Naive thymus-derived CD8-positive, alpha-beta T cell (primary cell): ENCODE measurements around the gene EMILIN2. TPM values are rescaled to one million over a fixed set of nuclear protein-coding genes. Genes with fewer than 3 reads are reported as not detected.

ENCODE experiments used
- ATAC-seq, 2 donors: fragments of 150-1000 bp; cut with Tn5 transposase in 1 of 2; sonication (Bioruptor Pico), chemical (Tn5 transposase) in 1 of 2; 1 replicate in 1 of 2; 2 replicates in 1 of 2; pipeline ENCODE4 v1.10.0; 2021; ENCODE audit warnings: mild to moderate bottlenecking in 2 of 2, moderate library complexity in 2 of 2
- POLR2A ChIA-PET: fragments of 350-600 bp; sonication (Branson Sonifier 250); formaldehyde crosslinking; loops from one replicate; lab custom pipeline; 2021; ENCODE audit warnings: antibody characterized with exemption; lab: Charles Lee
- DNase-seq, 10 donors: peaks; one replicate each; pipeline versions ENCODE4 v3.0.0 to v3.0.0-alpha.2; 2020 to 2022
- H3K27ac Mint-ChIP-seq, 10 donors: one replicate each; pipeline ENCODE4 v1.8.0; 2020 to 2022; ENCODE audit warnings: mild to moderate bottlenecking in 10 of 10, mixed read lengths in 10 of 10, moderate library complexity in 4 of 10, inconsistent platforms in 1 of 10
- H3K27me3 Mint-ChIP-seq, 5 donors: one replicate each; pipeline ENCODE4 v1.8.0; 2021 to 2022; ENCODE audit warnings: mixed read lengths in 5 of 5
- H3K36me3 Mint-ChIP-seq, 3 donors: one replicate each; pipeline ENCODE4 v1.8.0; 2020 to 2022; ENCODE audit warnings: mixed read lengths in 3 of 3, mild to moderate bottlenecking in 2 of 3, inconsistent platforms in 1 of 3
- H3K4me1 Mint-ChIP-seq, 4 donors: one replicate each; pipeline ENCODE4 v1.8.0; 2021 to 2022; ENCODE audit warnings: mixed read lengths in 4 of 4
- H3K4me3 Mint-ChIP-seq, 10 donors: one replicate each; pipeline ENCODE4 v1.8.0; 2020 to 2022; ENCODE audit warnings: mild to moderate bottlenecking in 10 of 10, mixed read lengths in 10 of 10, moderate library complexity in 6 of 10, inconsistent platforms in 1 of 10
- H3K9me3 Mint-ChIP-seq, 9 donors: one replicate each; pipeline ENCODE4 v1.8.0; 2020 to 2022; ENCODE audit warnings: mixed read lengths in 9 of 9, mild to moderate bottlenecking in 3 of 9, inconsistent platforms in 1 of 9, moderate library complexity in 1 of 9
- polyA plus RNA-seq, 3 donors: library from polyadenylated mRNA; unstranded; fragments of 300-500 nt; fragmentation: Illumina TruSeq; gene quantifications; one replicate each; pipeline ENCODE4 v1.2.3, GENCODE V29; 2021
- total RNA-seq, 8 experiments: library from RNA in 2 of 8; stranded (reverse) in 2 of 8; gene quantifications; one replicate each; pipeline ENCODE4 v1.2.3 and lab custom pipeline; 2021 to 2026

Gene EMILIN2
- total and polyA plus RNA-seq, 5 experiments from 2014 or later: 1.1 to 5.1 (median 2.5) TPM

- DNase-seq (no peak), ATAC-seq (no peak)
- H3K4me3 Mint-ChIP-seq: peak overlapping the region in 1 of 10 donors; percentile 20
- POLR2A ChIA-PET: no interaction called here
- no peaks in the 10 kb centered on the region for H3K36me3 Mint-ChIP-seq
- H3K27ac Mint-ChIP-seq: peak overlapping the region in 3 of 10 donors; percentile 21 to 43 (median 35)
- H3K27me3 Mint-ChIP-seq: no peaks in the 10 kb centered on the region
- peaks cover 28 to 39% (median 34%) of the 10 kb centered on the region in 4 donors for H3K4me1 Mint-ChIP-seq
- peaks cover 0 to 10% (median 0%) of the 10 kb centered on the region in 9 donors for H3K9me3 Mint-ChIP-seq
Observed at GRCh38 chr18:2894841-2895370, 48.1 kb downstream of the EMILIN2 start.

DNA sequence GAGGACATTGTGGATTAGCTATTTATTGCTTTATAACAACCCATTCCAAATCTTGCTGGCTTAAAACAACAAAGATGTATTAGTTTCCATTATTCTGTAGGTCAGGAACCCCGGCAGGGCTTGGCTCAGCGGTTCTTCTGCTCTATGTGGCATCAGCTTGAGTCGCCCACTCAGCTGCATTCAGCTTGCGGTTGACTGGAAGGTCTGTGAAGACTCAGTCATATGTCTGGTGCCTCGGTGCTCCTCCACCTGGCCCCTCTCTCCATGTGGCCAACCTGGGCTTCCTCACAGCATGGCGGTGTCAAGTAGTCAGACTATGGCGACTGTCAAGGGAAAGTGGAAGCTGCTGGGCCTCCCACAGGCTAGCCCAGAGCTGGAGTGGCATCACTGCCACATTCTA lies 48.6 kb downstream of the EMILIN2 start:
- peaks cover 0 to 9% (median 0%) of the 10 kb centered on the region in 9 donors for H3K9me3 Mint-ChIP-seq
- peaks cover 24 to 34% (median 29%) of the 10 kb centered on the region in 4 donors for H3K4me1 Mint-ChIP-seq
- no peak overlapping the region for H3K4me3 Mint-ChIP-seq
- peak in 1 of 10 donors; percentile 16 for DNase-seq
- POLR2A ChIA-PET: no interaction called here
- no peaks in the 10 kb centered on the region for H3K36me3 Mint-ChIP-seq
- H3K27me3 Mint-ChIP-seq: no peaks in the 10 kb centered on the region
- peak overlapping the region in 1 of 10 donors; percentile 8 for H3K27ac Mint-ChIP-seq
- no peak for ATAC-seq

- POLR2A ChIA-PET: no interaction called here
- Mint-ChIP-seq H3K4me1 (peaks cover 12 to 18% (median 13%) of the 10 kb centered on the region in 4 donors), H3K27me3 (no peaks in the 10 kb centered on the region), H3K36me3 (no peaks in the 10 kb centered on the region), H3K9me3 (no peaks in the 10 kb centered on the region), H3K27ac (no peak overlapping the region), H3K4me3 (no peak overlapping the region)
- ATAC-seq (no peak), DNase-seq (peak in 1 of 10 donors; percentile 13)
Observed at GRCh38 chr18:2896990-2897389, 50.2 kb downstream of the EMILIN2 start.

GRCh38 chr18:2897448-2898185 lies 50.8 kb downstream of the EMILIN2 start:
- H3K27me3 Mint-ChIP-seq: no peaks in the 10 kb centered on the region
- no peaks in the 10 kb centered on the region for H3K36me3 Mint-ChIP-seq
- H3K27ac Mint-ChIP-seq: peak overlapping the region in 1 of 10 donors; percentile 48
- peaks cover 9 to 13% (median 10%) of the 10 kb centered on the region in 4 donors for H3K4me1 Mint-ChIP-seq
- DNase-seq (peak in 1 of 10 donors; percentile 3), ATAC-seq (no peak)
- POLR2A ChIA-PET: no interaction called here
- no peaks in the 10 kb centered on the region for H3K9me3 Mint-ChIP-seq
- H3K4me3 Mint-ChIP-seq: no peak overlapping the region

DNA sequence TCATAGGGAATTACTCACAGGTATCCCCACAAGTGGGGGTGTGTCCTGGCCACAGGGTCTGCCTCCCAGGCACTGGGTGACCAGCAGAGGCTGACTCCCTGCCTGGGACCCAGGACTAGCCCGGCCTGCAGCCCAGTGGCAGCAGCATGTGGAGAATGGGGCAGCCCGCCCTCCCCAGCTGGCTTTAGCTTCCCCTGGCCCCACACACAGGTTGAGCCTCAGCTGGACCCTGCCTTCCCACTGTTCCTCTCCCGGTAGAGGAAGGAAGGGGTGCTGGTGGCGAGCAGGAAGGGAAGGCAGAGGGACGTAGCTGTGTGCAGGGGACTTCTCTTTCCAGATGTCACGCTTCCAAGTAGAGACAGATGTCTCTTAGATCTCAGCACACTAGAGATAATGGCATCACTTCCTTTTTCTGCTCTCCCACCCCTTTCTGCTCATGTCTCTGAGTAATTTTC lies 51.4 kb downstream of the EMILIN2 start:
- peaks cover 5 to 9% (median 8%) of the 10 kb centered on the region in 4 donors for H3K4me1 Mint-ChIP-seq
- no peak overlapping the region for H3K4me3 Mint-ChIP-seq
- H3K27ac Mint-ChIP-seq: peak overlapping the region in 2 of 10 donors; percentile 8 to 38
- POLR2A ChIA-PET: no interaction called here
- ATAC-seq (no peak), DNase-seq (peak in 1 of 10 donors; percentile 28)
- H3K27me3 Mint-ChIP-seq: no peaks in the 10 kb centered on the region
- H3K36me3 Mint-ChIP-seq: no peaks in the 10 kb centered on the region
- H3K9me3 Mint-ChIP-seq: no peaks in the 10 kb centered on the region

- Mint-ChIP-seq H3K36me3 (no peaks in the 10 kb centered on the region), H3K4me3 (no peak overlapping the region), H3K27ac (peak overlapping the region in 2 of 10 donors; percentile 19 to 41), H3K27me3 (no peaks in the 10 kb centered on the region), H3K9me3 (no peaks in the 10 kb centered on the region), H3K4me1 (peaks cover 0 to 5% (median 2%) of the 10 kb centered on the region in 4 donors)
- ATAC-seq (no peak), DNase-seq (no peak)
- POLR2A ChIA-PET: no interaction called here
Observed at GRCh38 chr18:2900684-2901422, 54.0 kb downstream of the EMILIN2 start.

DNA sequence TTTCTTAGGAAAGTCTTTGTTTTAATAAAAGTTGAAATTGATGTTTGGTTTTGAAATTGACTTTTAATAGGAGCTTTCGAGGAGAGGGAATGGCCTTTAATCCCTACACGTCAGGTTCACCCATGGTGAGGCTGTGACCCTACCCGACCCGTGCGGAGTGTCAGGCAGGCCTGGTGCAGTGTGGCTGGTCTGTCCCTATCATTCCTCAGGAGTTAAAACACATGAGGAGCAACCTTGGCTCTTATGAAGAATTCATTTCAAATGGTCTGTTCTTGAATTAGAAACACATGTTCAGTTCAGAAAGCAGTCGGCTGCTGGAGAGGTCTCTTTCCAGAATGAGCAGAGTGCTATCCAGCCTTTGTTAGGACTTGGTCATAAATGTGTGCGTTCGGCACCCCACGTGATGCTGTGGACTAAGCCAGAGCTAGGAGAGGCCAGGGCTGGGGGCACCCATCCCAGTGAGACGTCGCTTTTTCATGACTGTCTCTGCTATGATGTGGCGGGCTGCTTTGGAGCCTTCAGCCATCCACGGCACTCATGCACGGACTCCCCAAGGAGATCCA lies 54.7 kb downstream of the EMILIN2 start:
- H3K4me1 Mint-ChIP-seq: peaks cover 0 to 6% (median 3%) of the 10 kb centered on the region in 4 donors
- H3K36me3 Mint-ChIP-seq: no peaks in the 10 kb centered on the region
- H3K27ac Mint-ChIP-seq: no peak overlapping the region
- H3K27me3 Mint-ChIP-seq: no peaks in the 10 kb centered on the region
- ATAC-seq (no peak), DNase-seq (no peak)
- POLR2A ChIA-PET: no interaction called here
- no peaks in the 10 kb centered on the region for H3K9me3 Mint-ChIP-seq
- H3K4me3 Mint-ChIP-seq: no peak overlapping the region

DNA sequence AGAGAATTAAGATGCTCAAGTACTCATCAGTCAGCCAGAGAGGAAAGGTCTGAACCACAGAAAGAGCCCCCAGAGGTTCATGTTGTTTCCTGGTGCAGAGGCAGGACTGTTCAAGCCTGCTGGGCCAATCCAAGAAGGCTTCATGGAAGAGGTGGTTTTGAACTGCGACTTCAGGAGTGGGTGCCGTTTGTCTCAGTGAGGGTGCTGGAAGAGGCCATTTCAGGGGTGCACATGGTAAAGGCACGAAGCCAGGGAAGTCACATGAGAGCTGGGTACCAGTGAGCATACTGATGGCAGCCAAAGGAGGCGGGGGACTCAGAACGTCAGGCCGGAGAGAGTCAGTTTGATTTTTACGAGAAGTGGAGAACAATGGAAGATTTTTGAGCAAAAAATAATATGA lies 55.5 kb downstream of the EMILIN2 start:
- DNase-seq (no peak), ATAC-seq (no peak)
- peaks cover 2 to 9% (median 5%) of the 10 kb centered on the region in 4 donors for H3K4me1 Mint-ChIP-seq
- POLR2A ChIA-PET: no interaction called here
- no peaks in the 10 kb centered on the region for H3K27me3 Mint-ChIP-seq
- H3K9me3 Mint-ChIP-seq: no peaks in the 10 kb centered on the region
- H3K27ac Mint-ChIP-seq: no peak overlapping the region
- H3K4me3 Mint-ChIP-seq: no peak overlapping the region
- H3K36me3 Mint-ChIP-seq: no peaks in the 10 kb centered on the region

DNA sequence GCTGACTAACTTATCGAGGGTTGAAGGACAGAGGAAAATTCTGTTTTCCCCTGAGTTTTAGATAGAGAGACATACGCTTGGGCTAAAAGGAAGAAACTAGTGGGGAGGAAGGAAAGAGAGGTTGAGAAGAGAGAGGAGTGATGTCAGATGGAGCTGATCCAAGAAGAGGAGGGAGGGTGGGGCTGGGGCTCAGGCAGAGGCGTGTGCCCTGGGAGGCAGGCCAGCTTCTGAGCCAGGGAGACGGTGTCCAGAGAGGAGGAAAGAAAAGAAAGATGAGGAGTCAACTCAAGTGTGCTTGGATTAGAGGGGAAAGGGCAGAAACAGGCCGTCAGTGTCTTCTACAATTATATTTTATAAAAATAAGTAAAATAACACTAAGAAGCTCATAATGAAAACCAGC lies 56.2 kb downstream of the EMILIN2 start:
- ATAC-seq: no peak
- no peak overlapping the region for H3K27ac Mint-ChIP-seq
- POLR2A ChIA-PET: no interaction called here

GRCh38 chr18:2905854-2906703 lies 59.3 kb downstream of the EMILIN2 start:
- Mint-ChIP-seq H3K4me1 (peaks cover 10 to 18% (median 13%) of the 10 kb centered on the region in 4 donors), H3K27ac (peak overlapping the region in 9 of 10 donors; percentile 26 to 90 (median 76)), H3K9me3 (no peaks in the 10 kb centered on the region), H3K4me3 (peak overlapping the region; percentile 65 to 93 (median 82)), H3K27me3 (no peaks in the 10 kb centered on the region), H3K36me3 (peaks cover 0 to 9% (median 0%) of the 10 kb centered on the region in 3 donors)
- DNase-seq (peak in 7 of 10 donors; percentile 7 to 48 (median 28)), ATAC-seq (peak; percentile 50 to 54)
- POLR2A ChIA-PET: interaction anchor here (0.6 to 0.7 kb wide), 2 partner anchors 12 to 184 kb away, joined by 3 read pairs; no protein-coding TSS in a partner anchor

More for the DNA sequence above, 56.2 kb downstream of the EMILIN2 start:
- Mint-ChIP-seq H3K9me3 (no peaks in the 10 kb centered on the region), H3K4me3 (no peak overlapping the region), H3K36me3 (no peaks in the 10 kb centered on the region), H3K4me1 (peaks cover 2 to 16% (median 8%) of the 10 kb centered on the region in 4 donors), H3K27me3 (no peaks in the 10 kb centered on the region)
- DNase-seq: peak in 1 of 10 donors; percentile 1

DNA sequence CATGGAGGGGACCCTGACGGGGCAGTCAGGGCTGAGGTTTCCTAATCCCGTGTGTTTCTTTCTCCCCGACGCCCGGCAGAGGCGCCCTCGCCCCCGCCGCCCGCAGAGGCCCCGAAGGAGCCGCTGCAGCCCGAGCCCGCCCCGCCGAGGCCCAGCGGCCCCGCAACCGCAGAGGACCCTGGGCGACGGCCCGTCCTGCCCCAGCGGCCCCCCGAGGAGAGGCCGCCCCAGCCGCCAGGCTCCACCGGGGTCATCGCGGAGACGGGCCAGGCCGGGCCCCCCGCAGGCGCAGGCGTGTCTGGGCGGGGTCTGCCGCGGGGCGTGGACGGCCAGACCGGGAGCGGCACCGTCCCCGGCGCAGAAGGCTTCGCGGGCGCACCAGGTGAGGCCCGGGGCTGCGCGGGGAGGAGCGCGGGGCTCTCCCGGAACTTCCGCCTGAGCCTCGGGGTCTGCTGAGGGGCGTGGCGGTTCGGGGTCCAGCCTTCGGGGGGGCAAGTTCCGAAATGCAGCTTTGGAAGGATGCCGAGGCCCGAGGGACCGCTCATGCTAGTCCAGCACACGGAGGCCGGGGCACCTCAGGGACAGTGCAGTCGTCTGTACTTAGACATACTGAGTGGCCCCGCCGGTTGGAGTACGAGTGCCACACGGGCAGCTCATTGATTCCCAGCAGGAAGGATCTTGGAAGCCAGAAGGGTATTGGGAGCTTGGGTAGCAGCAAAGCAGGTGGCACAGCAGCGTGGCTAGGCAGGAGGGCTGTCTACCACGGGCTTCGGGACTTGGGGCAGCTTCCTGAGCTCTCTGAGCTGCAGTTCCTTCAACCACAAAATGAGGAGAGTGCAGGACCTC lies 60.1 kb downstream of the EMILIN2 start:
- peak overlapping the region in 9 of 10 donors; percentile 46 to 94 (median 75) for H3K27ac Mint-ChIP-seq
- H3K27me3 Mint-ChIP-seq: no peaks in the 10 kb centered on the region
- H3K9me3 Mint-ChIP-seq: no peaks in the 10 kb centered on the region
- H3K36me3 Mint-ChIP-seq: peaks cover 0 to 9% (median 0%) of the 10 kb centered on the region in 3 donors
- ATAC-seq (peak; percentile 76), DNase-seq (peak; percentile 22 to 70 (median 48))
- peak overlapping the region; percentile 65 to 90 (median 78) for H3K4me3 Mint-ChIP-seq
- POLR2A ChIA-PET: interaction anchor here (0.6 to 2.0 kb wide), 6 partner anchors 11 to 341 kb away, joined by 3 to 7 read pairs (median 3); partner anchors contain the start of gene MYL12A
- peaks cover 10 to 18% (median 13%) of the 10 kb centered on the region in 4 donors for H3K4me1 Mint-ChIP-seq
